Fibroblast of the conjunctiva (primary cell): ENCODE measurements around the gene TRIM72.
"Not testable (repeated sequence)": the region's sequence is repeated elsewhere in the genome, so short reads cannot be mapped to it uniquely, and the experiment has no call there.

Source experiments
- DNase-seq: peaks from one replicate; pipeline ENCODE4 v3.0.0-alpha.2; 2010; ENCODE audit warnings: low read depth

Gene TRIM72

DNA sequence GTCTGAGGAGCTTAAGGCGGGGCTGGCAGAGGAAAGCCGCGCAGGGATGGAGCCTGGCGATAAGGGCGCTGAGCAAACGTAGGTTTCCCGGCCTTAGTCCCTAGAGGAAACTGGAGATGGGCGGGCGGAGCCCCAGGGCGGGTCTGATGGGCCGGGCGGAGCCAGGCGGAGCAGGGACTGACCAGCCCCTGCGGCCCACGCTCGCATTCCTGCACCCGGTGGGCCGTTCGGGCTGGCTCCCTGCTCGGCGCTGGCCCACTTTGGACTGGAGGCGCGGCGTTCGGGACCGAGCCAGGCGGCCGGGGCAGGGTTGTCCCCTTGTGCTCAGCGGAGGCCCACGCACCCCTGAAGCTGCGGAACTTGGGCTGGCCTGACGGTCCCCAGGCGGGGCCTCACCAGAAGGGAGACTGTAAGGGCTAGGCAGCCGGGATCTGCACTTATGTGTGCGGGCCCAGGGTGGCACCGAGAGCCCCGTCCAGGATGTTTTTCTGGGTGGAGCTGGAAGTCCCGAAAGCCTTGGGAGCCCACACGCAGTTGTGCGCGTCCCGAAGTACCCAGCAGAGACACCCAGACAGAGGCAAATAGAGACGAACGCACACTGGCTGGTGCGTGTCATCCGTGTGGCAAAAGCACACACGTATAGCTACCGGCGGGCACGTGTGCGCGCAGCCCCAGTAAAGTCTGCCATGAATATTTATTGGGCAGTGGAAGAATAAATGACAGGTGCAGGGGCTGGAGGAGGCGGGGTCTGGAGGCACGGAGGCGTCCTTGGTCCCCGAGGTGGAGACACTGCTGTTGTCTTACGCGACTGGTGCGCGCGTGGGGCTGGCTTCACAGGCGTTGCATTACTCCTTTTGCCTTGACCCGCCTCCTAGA lies 1.6 kb downstream of the TRIM72 start:
- DNase-seq: no peak

DNA sequence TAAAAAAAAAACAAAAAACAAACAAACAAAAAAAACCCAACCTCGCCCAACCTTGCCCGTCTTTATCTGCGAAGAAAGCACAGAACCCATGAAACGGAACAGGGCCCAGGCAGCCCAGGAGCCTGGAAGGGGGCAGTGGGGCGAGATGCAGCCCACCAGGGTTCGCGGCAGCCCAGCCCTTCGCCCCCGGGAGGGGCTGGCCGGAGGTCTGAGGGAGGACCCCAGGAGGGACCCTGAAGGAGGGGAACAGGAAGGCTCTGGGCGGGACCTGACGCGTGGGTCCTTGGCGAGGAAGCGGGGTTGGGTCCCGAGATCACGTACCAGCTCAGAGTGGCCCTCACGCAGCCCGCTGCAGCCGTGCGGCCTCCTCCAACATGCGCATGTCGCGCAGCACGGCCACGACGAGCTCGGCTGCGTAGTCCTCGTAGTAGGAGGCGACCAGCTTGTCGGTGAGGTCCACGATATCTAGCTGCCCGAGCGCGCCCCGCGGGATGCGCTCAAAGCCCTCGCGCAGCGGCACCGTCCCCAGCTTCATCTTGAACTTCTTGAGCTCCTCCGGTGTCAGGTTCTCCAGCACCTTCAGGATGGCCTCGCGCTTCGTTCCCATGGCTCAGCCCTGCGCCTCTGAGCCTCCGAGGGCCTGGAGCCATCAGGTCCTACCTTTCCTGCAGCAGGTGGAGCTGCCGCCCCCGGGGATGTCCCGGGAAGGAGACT lies 2.7 kb downstream of the TRIM72 start, which contains the start of gene PYDC1:
Gene PYDC1 (minus strand): TSS at position 714 of the 714 bp plus-strand sequence. CDS start 107 bp downstream, at position 607.
- DNase-seq: no peak

DNA sequence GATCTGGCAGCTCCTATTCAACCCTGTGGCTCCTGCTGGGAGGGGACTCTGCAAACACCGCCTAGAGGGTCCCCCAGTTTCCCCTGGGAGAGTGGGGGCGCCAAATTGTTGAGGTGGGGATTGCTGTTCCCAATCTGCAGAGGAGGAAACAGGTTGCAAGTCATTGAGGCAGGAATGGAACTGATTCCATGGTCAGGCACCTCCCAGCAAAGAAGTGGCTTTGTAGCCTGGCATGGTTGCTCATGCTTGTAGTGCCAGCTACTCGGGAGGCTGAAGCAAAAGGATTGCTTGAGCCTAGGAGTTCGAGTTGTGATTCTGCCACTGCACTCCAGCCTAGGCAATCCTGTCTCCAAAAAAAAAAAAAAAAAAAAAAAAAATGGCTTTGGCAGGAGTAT lies 3.2 kb downstream of the TRIM72 start:
- no peak for DNase-seq

DNA sequence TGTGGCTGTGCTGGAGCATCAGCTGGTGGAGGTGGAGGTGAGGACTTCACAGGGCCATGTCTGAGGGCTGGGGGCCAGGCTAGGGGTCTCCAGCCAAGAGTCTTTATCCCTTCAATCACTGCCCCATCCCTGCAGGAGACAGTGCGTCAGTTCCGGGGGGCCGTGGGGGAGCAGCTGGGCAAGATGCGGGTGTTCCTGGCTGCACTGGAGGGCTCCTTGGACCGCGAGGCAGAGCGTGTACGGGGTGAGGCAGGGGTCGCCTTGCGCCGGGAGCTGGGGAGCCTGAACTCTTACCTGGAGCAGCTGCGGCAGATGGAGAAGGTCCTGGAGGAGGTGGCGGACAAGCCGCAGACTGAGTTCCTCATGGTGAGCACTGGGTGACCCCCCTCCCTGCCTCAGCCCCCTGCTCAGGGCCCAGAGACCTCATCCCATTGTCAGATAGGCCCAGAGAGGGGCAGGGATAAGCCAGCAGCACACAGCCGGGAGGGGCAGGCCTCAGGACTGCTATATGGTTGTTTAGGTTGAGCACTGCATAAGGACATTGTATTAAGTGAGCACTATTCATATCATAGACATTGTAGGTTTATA lies 5.3 kb downstream of the TRIM72 start:
- no peak for DNase-seq

DNA sequence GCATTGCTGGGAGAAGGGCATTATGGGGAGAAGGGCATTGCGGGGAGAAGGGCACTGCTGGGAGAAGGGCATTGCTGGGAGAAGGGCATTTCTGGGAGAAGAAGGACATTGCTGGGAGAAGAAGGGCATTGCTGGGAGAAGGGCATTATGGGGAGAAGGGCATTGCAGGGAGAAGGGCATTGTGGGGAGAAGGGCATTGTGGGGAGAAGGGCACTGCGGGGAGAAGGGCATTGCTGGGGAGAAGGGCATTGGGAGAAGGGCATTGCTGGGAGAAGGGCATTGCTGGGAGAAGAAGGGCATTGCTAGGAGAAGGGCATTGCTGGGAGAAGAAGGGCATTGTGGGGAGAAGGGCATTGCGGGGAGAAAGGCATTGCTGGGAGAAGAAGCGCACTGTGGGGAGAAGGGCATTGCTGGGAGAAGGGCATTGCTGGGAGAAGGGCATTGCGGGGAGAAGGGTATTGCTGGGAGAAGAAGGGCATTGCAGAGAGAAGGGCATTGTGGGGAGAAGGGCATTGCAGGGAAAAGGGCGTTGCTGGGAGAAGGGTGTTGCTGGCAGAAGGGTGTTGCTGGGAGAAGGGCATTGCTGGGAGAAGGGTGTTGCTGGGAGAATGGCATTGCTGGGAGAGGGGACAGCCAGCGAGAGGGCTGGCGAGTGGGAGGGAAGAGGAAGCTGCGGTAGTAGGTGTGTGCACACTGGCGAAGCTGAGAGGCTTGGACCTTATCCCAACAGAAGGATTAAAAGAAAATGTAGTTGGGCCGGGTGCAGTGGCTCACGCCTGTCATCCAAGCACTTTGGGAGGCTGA lies 7.6 kb downstream of the TRIM72 start:
- no peak for DNase-seq

DNA sequence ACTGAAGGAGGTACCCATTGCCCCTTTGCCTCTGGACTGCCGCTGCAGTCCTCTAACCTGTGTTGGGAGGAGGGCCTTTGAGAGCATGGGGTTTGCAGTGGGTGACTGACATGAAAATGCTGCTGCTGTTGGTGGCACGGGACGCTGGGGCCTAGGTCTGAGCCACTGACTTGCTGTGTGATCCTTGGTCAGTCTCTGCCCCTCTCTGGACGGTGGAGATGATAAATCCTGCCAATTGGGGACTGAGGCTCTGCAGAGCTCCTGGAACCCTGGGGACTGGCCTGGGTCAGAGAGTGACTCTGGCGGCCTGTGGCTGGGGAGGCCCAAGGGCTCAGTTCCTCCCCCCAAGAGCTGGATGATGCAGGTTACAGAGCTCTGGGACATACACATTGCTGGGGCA lies 9.1 kb downstream of the TRIM72 start:
- DNase-seq: no peak

DNA sequence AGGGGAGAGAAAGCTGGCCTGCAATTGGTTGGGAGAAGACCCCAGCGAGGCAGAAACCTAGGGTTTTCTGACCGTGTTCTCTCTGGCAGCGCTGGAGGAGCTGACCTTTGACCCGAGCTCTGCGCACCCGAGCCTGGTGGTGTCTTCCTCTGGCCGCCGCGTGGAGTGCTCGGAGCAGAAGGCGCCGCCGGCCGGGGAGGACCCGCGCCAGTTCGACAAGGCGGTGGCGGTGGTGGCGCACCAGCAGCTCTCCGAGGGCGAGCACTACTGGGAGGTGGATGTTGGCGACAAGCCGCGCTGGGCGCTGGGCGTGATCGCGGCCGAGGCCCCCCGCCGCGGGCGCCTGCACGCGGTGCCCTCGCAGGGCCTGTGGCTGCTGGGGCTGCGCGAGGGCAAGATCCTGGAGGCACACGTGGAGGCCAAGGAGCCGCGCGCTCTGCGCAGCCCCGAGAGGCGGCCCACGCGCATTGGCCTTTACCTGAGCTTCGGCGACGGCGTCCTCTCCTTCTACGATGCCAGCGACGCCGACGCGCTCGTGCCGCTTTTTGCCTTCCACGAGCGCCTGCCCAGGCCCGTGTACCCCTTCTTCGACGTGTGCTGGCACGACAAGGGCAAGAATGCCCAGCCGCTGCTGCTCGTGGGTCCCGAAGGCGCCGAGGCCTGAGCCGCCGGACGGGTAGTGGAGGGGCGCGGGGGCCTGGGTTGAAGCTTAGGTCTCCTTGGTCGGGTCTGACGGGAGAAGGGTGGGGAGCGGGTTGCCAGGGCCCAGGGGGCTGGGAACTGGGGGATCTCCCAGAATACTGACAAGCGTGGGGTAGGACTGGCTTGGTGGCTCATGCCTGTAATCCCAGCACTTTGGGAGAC lies 10.4 kb downstream of the TRIM72 start:
- DNase-seq: no peak

DNA sequence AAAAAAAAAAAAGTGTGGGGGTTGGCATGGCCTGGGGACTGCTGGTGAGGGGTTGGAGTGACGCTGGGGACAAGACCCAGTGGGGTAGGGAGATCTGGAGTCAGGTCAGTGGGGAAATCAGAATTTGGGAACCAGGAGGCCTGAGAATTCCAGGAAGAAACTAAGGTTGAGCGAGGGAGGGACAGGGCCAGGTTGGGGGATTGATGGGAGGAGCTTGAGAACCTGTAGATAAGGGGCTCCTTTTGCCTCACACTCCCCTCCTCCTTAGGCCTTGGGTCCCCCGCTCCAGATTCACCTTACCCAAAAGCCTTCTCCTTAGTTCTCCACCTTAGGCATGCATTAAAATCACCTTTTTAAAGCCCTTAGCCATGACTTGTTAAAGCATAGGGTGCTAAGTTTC lies 11.3 kb downstream of the TRIM72 start:
- DNase-seq: no peak

DNA sequence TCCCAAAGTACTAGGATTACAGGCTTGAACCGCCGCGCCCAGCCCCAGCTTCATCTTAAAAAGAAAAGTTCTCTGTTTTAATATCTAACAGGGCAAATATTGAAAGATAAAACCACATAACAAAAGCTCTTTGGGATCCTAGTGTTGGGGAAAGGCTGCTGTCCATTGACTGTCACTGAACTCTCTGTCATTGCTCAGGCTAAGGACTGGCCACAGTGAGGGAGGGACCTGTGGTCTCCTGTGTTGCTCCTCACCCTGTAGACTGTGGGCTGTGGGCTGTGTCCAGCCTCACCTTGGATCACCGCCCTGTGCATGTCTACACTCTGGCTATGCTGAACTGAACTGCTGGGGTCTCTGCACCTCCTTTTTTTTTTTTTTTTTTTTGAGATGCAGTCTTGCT lies 14.3 kb downstream of the TRIM72 start:
- DNase-seq: no peak

DNA sequence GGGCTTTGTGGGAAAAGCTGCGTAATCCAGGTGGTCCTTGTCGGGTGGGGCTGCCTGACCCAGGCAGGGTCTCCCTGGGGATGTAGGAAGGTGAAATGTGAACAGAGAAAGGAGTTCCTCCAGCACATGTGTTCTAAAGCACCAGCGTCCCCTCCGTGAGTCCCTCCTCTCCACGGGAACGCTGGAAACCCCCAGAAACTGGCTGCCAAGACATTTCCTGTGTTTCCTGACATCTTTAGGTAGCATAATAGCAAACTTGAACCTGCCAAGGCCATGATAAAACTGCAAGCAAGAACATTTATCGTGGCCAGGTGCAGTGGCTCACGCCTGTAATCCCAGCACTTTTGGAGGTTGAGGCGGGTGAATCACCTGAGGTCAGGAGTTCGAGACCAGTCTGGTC lies 15.6 kb downstream of the TRIM72 start:
- no peak for DNase-seq

DNA sequence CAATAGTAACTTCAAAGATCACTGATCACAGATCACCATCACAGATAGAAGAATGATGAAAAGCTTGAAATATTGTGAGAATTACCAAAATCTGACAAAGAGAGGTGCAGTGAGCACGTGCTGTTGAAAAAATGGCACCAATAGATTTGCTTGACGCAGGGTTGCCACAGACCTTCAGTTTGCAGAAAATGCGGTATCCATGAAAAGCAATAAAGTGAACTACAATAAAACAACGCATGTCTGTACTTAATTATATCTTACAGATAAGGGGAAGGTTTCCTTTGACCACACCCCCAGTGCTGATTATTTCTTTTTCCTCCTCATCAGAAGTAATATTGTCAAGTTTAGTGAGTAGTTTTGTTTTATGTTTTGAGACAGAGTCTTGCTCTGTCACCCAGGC lies 24.1 kb downstream of the TRIM72 start:
- no peak for DNase-seq

DNA sequence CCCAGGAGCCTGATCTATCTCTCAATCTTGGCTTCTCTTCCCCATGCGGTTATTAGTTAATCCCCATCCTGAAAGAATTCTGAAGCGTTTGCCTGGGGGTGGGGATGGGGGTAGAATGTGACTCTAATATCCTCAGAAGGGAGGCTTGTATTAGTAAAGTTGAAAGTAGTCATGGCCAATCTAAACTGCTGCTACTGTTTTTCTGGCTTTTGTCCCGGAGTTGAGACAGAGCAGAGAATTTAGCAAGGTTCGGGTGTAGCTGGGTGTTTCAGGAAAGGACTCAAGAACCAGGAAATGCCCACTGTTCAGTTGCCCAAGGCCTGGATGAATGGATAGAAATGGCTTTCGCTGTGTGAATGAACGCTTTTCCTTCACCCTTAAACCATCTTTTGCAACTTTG lies 28.3 kb downstream of the TRIM72 start:
- peak; percentile 2 for DNase-seq

DNA sequence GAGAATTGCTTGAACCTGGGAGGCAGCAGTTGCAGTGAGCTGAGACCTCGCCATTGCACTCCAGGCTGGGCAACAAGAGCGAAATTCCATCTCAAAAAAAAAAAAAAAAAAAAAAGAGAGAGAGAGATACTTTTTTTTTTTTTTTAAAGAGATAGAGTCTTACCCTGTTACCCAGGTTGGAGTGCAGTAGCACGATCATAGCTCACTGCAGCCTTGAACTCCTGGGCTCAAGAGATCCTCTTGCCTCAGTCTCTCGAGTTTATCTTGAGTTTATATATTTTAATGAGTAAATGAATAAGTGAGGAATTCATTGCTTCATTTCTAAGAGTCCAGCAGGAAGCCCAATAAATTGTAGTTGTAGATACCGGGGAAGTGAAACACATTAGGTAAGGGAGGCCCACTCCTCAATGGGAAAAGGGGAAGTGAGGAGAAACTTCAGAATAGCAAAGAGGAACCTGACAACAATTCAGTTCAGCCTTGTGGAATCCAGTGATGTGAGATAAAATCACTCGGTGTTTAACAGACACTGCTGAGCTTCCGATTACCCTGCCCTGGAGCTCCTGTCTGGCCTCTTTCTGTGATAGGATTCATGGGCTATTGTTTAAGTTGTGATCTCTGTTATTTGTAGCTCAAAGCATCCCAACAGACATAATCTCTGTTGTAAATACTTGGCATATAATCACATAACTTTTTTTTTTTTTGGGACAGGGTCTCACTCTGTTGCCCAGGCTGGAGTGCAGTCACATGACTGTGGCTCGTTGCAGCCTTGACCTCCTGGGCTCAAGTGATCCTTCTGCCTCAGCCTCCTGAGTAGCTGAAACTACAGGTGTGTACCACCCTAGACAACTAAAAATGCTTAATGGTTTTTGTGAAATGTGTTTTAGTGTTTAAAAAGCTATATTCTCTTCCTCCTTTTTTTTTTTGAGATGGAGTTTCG lies 30.1 kb downstream of the TRIM72 start:
- no peak for DNase-seq

DNA sequence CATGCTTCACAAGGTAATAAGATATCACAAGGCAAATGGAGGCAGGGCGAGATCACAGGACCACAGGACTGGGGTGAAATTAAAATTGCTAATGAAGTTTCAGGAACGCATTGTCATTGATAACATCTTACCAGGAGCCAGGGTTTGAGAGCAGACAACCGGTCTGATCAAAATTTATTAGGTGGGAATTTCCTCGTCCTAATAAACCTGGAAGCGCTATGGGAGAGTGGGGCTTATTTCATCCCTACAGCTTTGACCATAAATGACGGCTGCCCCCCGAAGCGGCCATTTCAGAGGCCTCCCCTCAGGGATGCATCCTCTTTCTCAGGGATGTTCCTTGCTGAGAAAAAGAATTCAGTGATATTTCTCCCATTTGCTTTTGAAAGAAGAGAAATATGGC lies 31.7 kb downstream of the TRIM72 start:
- not testable (repeated sequence) for DNase-seq

DNA sequence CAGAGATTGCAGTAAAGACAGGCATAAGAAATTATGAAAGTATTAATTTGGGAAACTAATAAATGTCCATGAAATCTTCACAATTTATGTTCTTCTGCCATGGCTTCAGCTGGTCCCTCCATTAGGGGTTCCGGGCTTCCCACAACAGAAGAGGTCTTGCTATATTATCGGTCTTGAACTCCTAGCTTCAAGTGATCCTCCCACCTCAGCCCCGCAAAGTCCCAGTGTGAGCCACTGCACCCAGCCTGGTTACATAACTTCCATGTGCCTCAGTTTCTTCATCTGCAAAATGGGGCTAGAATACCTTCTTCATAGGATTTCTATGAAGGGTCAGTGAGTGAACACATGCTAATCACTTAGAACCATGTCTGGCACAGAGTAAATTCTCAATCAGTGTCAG lies 32.4 kb downstream of the TRIM72 start:
- DNase-seq: no peak

DNA sequence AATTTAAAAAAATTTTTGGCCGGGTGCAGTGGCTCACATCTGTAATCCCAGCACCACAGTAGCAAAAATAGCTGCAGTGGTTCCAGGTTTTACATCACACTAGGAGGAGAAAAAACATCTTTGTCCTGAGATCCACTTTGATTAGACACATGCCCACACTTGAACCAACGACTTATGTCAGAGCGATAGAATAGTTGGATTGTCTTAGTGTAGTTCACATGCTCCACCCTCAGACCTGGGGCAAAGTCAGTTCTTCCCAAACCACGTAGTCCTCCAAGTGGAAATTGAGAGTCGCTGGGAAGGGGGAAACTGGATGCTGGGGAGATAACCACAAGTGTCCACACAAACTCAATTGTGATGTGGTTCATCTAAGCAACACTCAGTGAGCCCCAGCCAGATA lies 34.4 kb downstream of the TRIM72 start:
- no peak for DNase-seq

DNA sequence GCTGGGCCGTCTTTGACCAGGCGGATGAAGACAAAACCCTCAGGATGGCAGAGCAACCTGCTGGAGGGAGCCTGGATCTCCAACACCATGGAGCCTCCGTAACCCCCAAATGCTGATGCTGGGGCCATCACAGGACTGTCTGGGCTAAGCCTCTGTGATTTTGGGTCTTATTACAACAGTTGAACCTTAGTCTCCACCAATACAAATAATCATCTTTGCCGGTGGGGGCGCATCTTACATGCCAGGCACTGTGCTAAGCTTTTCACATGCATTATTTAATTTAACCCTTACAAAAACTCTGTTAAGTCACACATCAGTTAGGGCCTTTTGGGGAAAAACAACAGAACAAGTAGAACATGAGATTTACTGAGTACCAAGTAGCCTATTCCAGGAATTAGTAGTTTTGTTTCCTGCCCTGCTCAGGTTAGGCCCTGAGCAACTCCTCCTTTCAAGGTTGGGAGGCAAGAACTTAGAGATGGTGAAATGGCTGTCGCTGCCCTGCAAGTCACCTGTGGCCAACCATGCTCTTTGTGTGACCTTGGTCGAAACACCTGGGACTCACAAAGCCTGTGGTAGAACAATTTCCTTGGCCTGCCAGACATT lies 37.0 kb downstream of the TRIM72 start:
- DNase-seq: no peak

DNA sequence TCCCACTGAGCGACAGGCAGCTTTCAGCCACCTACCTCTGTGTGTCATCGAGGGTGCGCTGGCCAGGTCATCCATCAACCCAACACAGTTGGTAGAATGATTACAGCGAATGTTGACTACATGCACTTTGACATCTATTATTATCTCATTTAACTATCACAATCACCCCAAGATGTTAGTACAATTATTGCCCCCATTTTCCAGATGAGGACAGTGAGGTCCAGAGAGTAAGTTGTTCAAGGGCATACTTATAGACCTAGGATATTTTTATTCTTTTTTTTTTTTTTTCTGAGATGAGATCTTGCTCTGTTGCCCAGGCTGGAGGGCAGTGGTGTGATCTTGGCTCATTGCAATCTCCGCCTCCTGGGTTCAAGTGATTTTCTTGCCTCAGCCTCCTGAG lies 37.5 kb downstream of the TRIM72 start:
- no peak for DNase-seq

DNA sequence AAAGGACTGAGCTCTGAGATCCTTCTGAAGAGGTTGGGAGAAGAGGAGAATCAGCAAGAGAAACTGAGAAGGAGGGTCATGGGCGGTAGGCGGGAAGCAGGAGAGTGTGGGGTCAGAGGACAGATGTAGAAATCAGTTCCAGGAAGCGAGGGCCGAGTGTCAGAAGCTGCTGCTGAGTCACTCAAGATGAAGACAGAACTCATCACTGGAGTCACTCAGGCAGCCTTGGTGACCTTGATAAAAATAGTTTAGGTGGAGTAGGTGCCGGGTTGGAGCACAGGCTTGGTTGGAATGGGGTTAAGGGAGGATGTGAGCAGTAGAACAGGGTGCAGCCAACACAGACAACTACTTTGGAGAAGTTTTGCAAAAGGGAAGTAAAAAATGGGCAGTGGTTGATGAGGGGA lies 39.7 kb downstream of the TRIM72 start:
- DNase-seq: no peak

DNA sequence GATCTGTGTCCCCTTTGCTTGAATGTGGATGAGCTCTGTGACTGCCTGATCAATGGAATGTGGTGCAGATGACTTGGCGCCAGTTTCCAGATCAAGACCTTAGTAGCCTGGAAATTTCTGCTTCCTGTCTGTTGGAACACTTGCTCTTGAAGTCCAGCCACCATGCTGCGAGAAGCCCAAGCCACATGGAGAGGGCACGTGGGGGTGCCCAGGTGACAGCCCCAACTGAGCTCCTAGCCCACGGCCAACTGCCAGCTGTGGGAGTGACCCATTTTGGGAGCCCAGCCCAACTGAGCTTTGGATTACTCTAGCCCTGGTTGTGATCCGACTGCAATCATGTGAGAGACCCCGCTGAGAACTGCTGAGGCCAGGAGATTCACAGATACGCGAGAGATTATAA lies 42.5 kb downstream of the TRIM72 start:
- no peak for DNase-seq
